Measurements from ENCODE around the gene MORC1. TPM values are rescaled to one million over a fixed set of nuclear protein-coding genes. Genes with fewer than 3 reads are reported as not detected.
"Not testable (repeated sequence)": the region's sequence is repeated elsewhere in the genome, so short reads cannot be mapped to it uniquely, and the experiment has no call there.

The MORC1 gene
- total and polyA plus RNA-seq, 7 donors, result 0.03 TPM; not detected in 6

GRCh38 chr3:109136523-109136922 is 18.6 kb upstream of the MORC1 start, which contains the start of gene C3orf85:
TSS of gene C3orf85 (plus strand) at chr3:109136719. CDS start at chr3:109136848, 129 bp downstream.
- intact Hi-C loops (cut with DNase I), result no loop called here
- TF ChIP-seq EP300 (IDR thresholded peaks at IDR 0.05), result no peak
- no peak for TF ChIP-seq POLR2AphosphoS5 (IDR thresholded peaks at IDR 0.05)
- TF ChIP-seq, protein P1, sequence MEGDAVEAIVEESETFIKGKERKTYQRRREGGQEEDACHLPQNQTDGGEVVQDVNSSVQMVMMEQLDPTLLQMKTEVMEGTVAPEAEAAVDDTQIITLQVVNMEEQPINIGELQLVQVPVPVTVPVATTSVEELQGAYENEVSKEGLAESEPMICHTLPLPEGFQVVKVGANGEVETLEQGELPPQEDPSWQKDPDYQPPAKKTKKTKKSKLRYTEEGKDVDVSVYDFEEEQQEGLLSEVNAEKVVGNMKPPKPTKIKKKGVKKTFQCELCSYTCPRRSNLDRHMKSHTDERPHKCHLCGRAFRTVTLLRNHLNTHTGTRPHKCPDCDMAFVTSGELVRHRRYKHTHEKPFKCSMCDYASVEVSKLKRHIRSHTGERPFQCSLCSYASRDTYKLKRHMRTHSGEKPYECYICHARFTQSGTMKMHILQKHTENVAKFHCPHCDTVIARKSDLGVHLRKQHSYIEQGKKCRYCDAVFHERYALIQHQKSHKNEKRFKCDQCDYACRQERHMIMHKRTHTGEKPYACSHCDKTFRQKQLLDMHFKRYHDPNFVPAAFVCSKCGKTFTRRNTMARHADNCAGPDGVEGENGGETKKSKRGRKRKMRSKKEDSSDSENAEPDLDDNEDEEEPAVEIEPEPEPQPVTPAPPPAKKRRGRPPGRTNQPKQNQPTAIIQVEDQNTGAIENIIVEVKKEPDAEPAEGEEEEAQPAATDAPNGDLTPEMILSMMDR (IDR thresholded peaks at IDR 0.05), result no peak
- TF ChIP-seq POLR2A (IDR thresholded peaks at IDR 0.05), result no peak
- no peaks in the 10 kb centered on the region for H3K4me1 ChIP-seq
- WGBS, 2 donors, result 19 to 76% methylated on average over 3 of the region's 3 CpGs
- no peak within 1 kb of the TSS for H3K4me3 ChIP-seq
- H3K27me3 ChIP-seq, result no peaks in the 10 kb centered on the region
- no peaks in the 10 kb centered on the region for H3K36me3 ChIP-seq
- H3K9me3 ChIP-seq, result no peaks in the 10 kb centered on the region
- DNase-seq, result no peak
- H3K27ac ChIP-seq, result no peak within 1 kb of the TSS

DNA sequence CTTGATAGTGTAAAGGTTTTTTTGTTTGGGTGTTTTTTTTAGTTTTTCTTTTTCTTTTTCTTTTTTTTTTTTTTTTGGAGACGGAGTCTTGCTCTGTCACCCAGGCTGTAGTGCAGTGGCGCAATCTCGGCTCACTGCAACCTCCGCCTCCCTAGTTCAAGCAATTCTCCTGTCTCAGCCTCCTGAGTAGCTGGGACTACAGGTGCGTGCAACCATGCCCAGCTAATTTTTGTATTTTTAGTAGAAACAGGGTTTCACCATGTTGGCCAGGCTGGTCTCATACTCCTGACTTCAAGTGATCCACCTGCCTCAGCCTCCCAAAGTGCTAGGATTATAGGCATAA is 15.5 kb upstream of the MORC1 start:
- H3K27me3 ChIP-seq; H3K27ac ChIP-seq; DNase-seq; H3K9me3 ChIP-seq; H3K4me3 ChIP-seq; H3K4me1 ChIP-seq; H3K36me3 ChIP-seq; intact Hi-C loops (cut with DNase I): not testable (repeated sequence)
- 40 to 71% methylated on average over 5 of the region's 5 CpGs for WGBS, 2 donors

GRCh38 chr3:109132801-109133473 is 15.0 kb upstream of the MORC1 start:
- DNase-seq, result no peak
- TF ChIP-seq POLR2A (IDR thresholded peaks at IDR 0.05) (no peak), POLR2AphosphoS5 (IDR thresholded peaks at IDR 0.05) (no peak), EP300 (IDR thresholded peaks at IDR 0.05) (no peak)
- TF ChIP-seq, protein P1 (IDR thresholded peaks at IDR 0.05), result no peak
- no peaks in the 10 kb centered on the region for H3K4me1 ChIP-seq
- H3K27ac ChIP-seq, result no peak overlapping the region
- intact Hi-C loops (cut with DNase I), result no loop called here
- no peaks in the 10 kb centered on the region for H3K36me3 ChIP-seq
- H3K9me3 ChIP-seq, result no peaks in the 10 kb centered on the region
- no peak overlapping the region for H3K4me3 ChIP-seq
- WGBS, 2 donors, result 47 to 80% methylated on average over 5 of the region's 5 CpGs
- no peaks in the 10 kb centered on the region for H3K27me3 ChIP-seq

DNA sequence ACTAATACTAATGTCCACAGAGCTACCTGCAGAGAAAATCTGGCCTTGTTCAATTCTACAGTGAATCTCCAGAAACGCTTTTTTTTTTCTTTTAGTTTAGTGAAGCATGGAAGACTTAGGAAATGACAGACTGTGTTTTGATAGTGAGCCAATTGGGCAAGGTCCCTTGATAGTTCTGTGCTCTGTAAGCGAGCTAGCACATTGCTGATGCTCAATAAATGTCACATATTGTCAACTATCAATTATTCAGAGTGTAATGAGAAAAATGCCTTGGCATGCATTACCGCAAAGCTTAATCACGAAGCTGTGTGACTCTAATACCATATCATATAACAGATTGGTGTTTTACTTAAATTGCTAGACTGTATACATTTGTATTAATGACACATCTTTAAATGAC is 13.3 kb upstream of the MORC1 start:
- no peaks in the 10 kb centered on the region for H3K9me3 ChIP-seq
- no peaks in the 10 kb centered on the region for H3K4me1 ChIP-seq
- TF ChIP-seq EP300 (IDR thresholded peaks at IDR 0.05), result no peak
- no peak for TF ChIP-seq POLR2A (IDR thresholded peaks at IDR 0.05)
- TF ChIP-seq, protein P1 (IDR thresholded peaks at IDR 0.05), result no peak
- no peak for TF ChIP-seq POLR2AphosphoS5 (IDR thresholded peaks at IDR 0.05)
- 52 to 61% methylated on average over 4 of the region's 4 CpGs for WGBS, 2 donors
- H3K27ac ChIP-seq, result no peak overlapping the region
- intact Hi-C loops (cut with DNase I), result no loop called here
- DNase-seq, result no peak
- no peaks in the 10 kb centered on the region for H3K27me3 ChIP-seq
- H3K36me3 ChIP-seq, result no peaks in the 10 kb centered on the region
- H3K4me3 ChIP-seq, result no peak overlapping the region

DNA sequence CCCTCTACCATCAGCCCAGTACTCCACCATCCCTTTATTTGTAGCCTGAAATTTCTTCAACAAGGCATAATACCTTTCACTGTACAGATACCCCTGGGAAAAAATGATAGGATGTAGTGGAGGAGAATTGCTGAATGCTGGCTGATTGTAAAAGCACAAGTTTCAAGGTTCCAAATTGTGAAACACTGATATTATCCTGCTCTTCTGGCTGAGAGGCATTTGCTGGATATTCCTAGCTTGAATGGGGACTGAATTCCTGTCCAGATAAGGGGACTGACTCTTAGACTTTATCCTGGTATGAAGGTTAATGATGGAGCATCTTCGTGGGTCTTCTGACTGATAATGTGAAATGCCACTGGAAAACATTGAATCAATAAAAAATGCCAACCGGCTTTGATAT is 9.6 kb upstream of the MORC1 start:
- H3K4me3 ChIP-seq, result no peak overlapping the region
- TF ChIP-seq, protein P1 (IDR thresholded peaks at IDR 0.05), result no peak
- no peak for TF ChIP-seq POLR2AphosphoS5 (IDR thresholded peaks at IDR 0.05)
- TF ChIP-seq EP300 (IDR thresholded peaks at IDR 0.05), result no peak
- no peak for TF ChIP-seq POLR2A (IDR thresholded peaks at IDR 0.05)
- no peaks in the 10 kb centered on the region for H3K4me1 ChIP-seq
- 90 to 93% methylated on average over 2 of the region's 2 CpGs for WGBS, 2 donors
- H3K36me3 ChIP-seq, result no peaks in the 10 kb centered on the region
- H3K27ac ChIP-seq, result no peak overlapping the region
- H3K27me3 ChIP-seq, result no peaks in the 10 kb centered on the region
- intact Hi-C loops (cut with DNase I), result no loop called here
- H3K9me3 ChIP-seq, result no peaks in the 10 kb centered on the region
- no peak for DNase-seq
